ENCODE measurements around the gene PTPRN2.

DNA sequence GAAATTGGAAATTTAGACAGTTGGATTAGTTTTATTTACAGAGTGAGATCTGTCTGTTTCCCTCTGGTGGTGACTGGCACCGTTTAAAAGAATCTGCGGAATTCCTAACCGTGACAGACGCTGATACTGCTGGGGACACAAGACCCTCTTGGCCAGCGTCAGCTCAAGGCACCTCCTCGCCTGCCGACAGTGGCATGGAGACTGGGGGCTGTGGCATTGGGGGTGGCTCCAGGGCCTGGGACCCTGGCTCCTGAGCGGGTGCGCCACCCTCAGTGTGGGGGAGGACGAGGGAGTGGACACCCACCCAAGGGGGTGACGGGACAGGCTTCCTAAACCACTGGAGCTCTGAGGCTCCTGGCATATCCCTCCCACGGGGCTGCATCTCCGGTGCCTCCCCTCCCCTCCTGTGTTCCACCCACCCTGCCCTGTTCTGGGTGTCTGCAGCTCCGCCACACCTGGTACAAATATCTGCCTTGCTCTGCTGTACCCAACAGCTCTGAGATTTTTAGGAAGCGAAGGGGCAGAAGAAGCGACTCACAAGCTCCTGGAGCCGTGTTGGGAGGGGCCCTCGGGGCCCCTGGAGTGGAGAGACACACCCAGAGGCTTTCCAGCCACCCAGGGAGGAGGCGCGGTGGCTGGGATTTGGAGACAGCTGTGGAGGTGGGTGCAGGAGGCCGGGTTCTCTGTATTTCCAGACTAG, 1072.1 kb downstream of the PTPRN2 start:
- TF ChIP-seq GATA2 (IDR thresholded peaks at IDR 0.05; ENCODE audit: low read depth, low read length) (no peak), GATA3 (IDR thresholded peaks at IDR 0.05; ENCODE audit: low read depth, low read length) (no peak)

Data from SH-SY5Y (cell line).